HG02798 (cell line): ENCODE data around the gene KLF7.

Experiments
- ATAC-seq: cut with Tn5 transposase; IDR thresholded peaks from one replicate; pipeline ENCODE4 v1.9.1; 2021; ENCODE audit warnings: mild to moderate bottlenecking; ENCODE audit not compliant: unreplicated experiment, poor library complexity

KLF7 gene

GRCh38 chr2:207167099-207167923, 1.6 kb upstream of the KLF7 start:
- ATAC-seq, result peak; percentile 2

GRCh38 chr2:207166349-207167098, 776 bp upstream of the KLF7 start:
- peak; percentile 54 for ATAC-seq

GRCh38 chr2:207166039-207166348, 246 bp upstream of the KLF7 start:
- peak; percentile 96 for ATAC-seq

GRCh38 chr2:207164006-207164831, 1.5 kb downstream of the KLF7 start:
- no peak for ATAC-seq

- ATAC-seq, result no peak
Observed at GRCh38 chr2:207163756-207164005, 2.1 kb downstream of the KLF7 start.

- no peak for ATAC-seq
Observed at GRCh38 chr2:207163053-207163755, 2.5 kb downstream of the KLF7 start.

GRCh38 chr2:207162316-207162715, 3.4 kb downstream of the KLF7 start:
- ATAC-seq, result no peak

GRCh38 chr2:207161247-207162123, 4.3 kb downstream of the KLF7 start:
- ATAC-seq, result no peak

GRCh38 chr2:207160115-207160514, 5.6 kb downstream of the KLF7 start:
- no peak for ATAC-seq

- ATAC-seq, result no peak
Observed at GRCh38 chr2:207159002-207159401, 6.7 kb downstream of the KLF7 start.

- ATAC-seq, result no peak
Observed at GRCh38 chr2:207157731-207158130, 8.0 kb downstream of the KLF7 start.

- ATAC-seq, result no peak
Observed at GRCh38 chr2:207157162-207157481, 8.6 kb downstream of the KLF7 start.

- peak; percentile 67 for ATAC-seq
Observed at GRCh38 chr2:207156451-207157161, 9.1 kb downstream of the KLF7 start.

GRCh38 chr2:207155516-207156444, 10.0 kb downstream of the KLF7 start:
- ATAC-seq, result no peak

- no peak for ATAC-seq
Observed at GRCh38 chr2:207154556-207155510, 10.9 kb downstream of the KLF7 start.

- ATAC-seq, result no peak
Observed at GRCh38 chr2:207153266-207153975, 12.3 kb downstream of the KLF7 start.
